ENCODE results near the gene LIPG. TPM values are rescaled to one million over a fixed set of nuclear protein-coding genes. Genes with fewer than 3 reads are reported as not detected.

The LIPG gene
- total RNA-seq, 4 donors from 2014 or later = 4.9 to 11.5 (median 6.9) TPM

DNA sequence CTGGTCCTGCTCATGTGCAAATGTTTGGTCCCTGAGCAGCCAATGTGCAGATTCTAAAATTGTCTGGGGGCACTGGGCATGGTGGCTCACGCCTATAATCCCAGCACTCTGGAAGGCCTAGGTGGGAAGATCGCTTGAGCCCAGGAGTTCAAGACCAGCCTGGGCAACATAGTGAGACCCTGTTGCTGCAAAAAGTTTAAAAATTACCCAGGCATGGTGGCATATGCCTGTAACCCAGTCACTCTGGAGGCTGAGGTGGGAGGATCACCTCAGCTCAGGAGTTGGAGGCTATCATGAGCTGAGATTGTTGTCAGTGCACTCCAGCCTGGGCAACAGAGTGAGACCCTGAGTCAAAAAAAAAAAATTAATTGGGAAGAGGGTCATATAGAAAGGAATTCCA is 5.1 kb downstream of the LIPG start:
- 50 to 95% methylated on average over 2 of the region's 2 CpGs for WGBS, 2 donors (ENCODE audit: low coverage in 1 of 2)
- intact Hi-C loops (cut with DNase I; ENCODE audit: low total_unique reads) (no loop called here), in situ Hi-C loops (cut with MboI; ENCODE audit: low pct_ligation_motif_present in 1 of 4, low pct_unique_long_range_greater_than_20kb in 1 of 4, low sequenced_read_pairs in 3 of 4) (loop anchor here (25.0 kb wide), 2 partner anchors 170 to 195 kb away; no protein-coding TSS in a partner anchor)
- no peak overlapping the region for H3K27ac ChIP-seq
- no peaks in the 10 kb centered on the region for H3K36me3 ChIP-seq
- H3K4me1 ChIP-seq = peaks cover 0 to 24% (median 11%) of the 10 kb centered on the region in 4 donors
- no peaks in the 10 kb centered on the region for H3K9me3 ChIP-seq
- peaks cover 7% of the 10 kb centered on the region for H3K27me3 ChIP-seq
- H3K4me3 ChIP-seq = no peak overlapping the region
- TF ChIP-seq POLR2AphosphoS5 (IDR thresholded peaks at IDR 0.05) (no peak), POLR2A (IDR thresholded peaks at IDR 0.05) (no peak), EP300 (IDR thresholded peaks at IDR 0.05; ENCODE audit: low read depth) (no peak)
- TF ChIP-seq, protein P1, sequence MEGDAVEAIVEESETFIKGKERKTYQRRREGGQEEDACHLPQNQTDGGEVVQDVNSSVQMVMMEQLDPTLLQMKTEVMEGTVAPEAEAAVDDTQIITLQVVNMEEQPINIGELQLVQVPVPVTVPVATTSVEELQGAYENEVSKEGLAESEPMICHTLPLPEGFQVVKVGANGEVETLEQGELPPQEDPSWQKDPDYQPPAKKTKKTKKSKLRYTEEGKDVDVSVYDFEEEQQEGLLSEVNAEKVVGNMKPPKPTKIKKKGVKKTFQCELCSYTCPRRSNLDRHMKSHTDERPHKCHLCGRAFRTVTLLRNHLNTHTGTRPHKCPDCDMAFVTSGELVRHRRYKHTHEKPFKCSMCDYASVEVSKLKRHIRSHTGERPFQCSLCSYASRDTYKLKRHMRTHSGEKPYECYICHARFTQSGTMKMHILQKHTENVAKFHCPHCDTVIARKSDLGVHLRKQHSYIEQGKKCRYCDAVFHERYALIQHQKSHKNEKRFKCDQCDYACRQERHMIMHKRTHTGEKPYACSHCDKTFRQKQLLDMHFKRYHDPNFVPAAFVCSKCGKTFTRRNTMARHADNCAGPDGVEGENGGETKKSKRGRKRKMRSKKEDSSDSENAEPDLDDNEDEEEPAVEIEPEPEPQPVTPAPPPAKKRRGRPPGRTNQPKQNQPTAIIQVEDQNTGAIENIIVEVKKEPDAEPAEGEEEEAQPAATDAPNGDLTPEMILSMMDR (IDR thresholded peaks at IDR 0.05) = no peak
- no peak for DNase-seq

GRCh38 chr18:49569724-49570123 is 7.9 kb downstream of the LIPG start:
- 75 to 91% methylated on average over 4 to 6 of the region's 6 CpGs for WGBS, 2 donors (ENCODE audit: low coverage in 1 of 2)
- H3K27ac ChIP-seq = no peak overlapping the region
- no peaks in the 10 kb centered on the region for H3K36me3 ChIP-seq
- TF ChIP-seq POLR2A (IDR thresholded peaks at IDR 0.05) (no peak), EP300 (IDR thresholded peaks at IDR 0.05; ENCODE audit: low read depth) (no peak), POLR2AphosphoS5 (IDR thresholded peaks at IDR 0.05) (no peak)
- TF ChIP-seq, protein P1 (IDR thresholded peaks at IDR 0.05) = no peak
- H3K4me1 ChIP-seq = no peaks in the 10 kb centered on the region
- no peaks in the 10 kb centered on the region for H3K9me3 ChIP-seq
- no peaks in the 10 kb centered on the region for H3K27me3 ChIP-seq
- intact Hi-C loops (cut with DNase I; ENCODE audit: low total_unique reads) = no loop called here
- DNase-seq = no peak
- in situ Hi-C loops (cut with MboI; ENCODE audit: low pct_ligation_motif_present in 1 of 4, low pct_unique_long_range_greater_than_20kb in 1 of 4, low sequenced_read_pairs in 3 of 4) = loop anchor here (25.0 kb wide), 2 partner anchors 168 to 193 kb away; no protein-coding TSS in a partner anchor
- H3K4me3 ChIP-seq = no peak overlapping the region

- Histone ChIP-seq H3K9me3 (no peaks in the 10 kb centered on the region), H3K27ac (no peak overlapping the region), H3K4me3 (no peak overlapping the region), H3K27me3 (no peaks in the 10 kb centered on the region), H3K36me3 (no peaks in the 10 kb centered on the region), H3K4me1 (no peaks in the 10 kb centered on the region)
- intact Hi-C loops (cut with DNase I; ENCODE audit: low total_unique reads) = no loop called here
- in situ Hi-C loops (cut with MboI; ENCODE audit: low pct_ligation_motif_present in 1 of 4, low pct_unique_long_range_greater_than_20kb in 1 of 4, low sequenced_read_pairs in 3 of 4) = loop anchor here (25.0 kb wide), 2 partner anchors 166 to 191 kb away; no protein-coding TSS in a partner anchor
- TF ChIP-seq EP300 (IDR thresholded peaks at IDR 0.05; ENCODE audit: low read depth) = no peak
- TF ChIP-seq POLR2AphosphoS5 (IDR thresholded peaks at IDR 0.05) = no peak
- TF ChIP-seq POLR2A (IDR thresholded peaks at IDR 0.05) = no peak
- TF ChIP-seq, protein P1 (IDR thresholded peaks at IDR 0.05) = no peak
- DNase-seq = no peak
- 80 to 97% methylated on average over 2 to 5 of the region's 5 CpGs for WGBS, 2 donors (ENCODE audit: low coverage in 1 of 2)
Measured at GRCh38 chr18:49570836-49571235, 9.0 kb downstream of the LIPG start.

- Histone ChIP-seq H3K27me3 (no peaks in the 10 kb centered on the region), H3K36me3 (no peaks in the 10 kb centered on the region), H3K4me1 (no peaks in the 10 kb centered on the region), H3K4me3 (no peak overlapping the region), H3K27ac (no peak overlapping the region), H3K9me3 (no peaks in the 10 kb centered on the region)
- no peak for DNase-seq
- in situ Hi-C loops (cut with MboI; ENCODE audit: low pct_ligation_motif_present in 1 of 4, low pct_unique_long_range_greater_than_20kb in 1 of 4, low sequenced_read_pairs in 3 of 4) (loop anchor here (25.0 kb wide), 2 partner anchors 165 to 190 kb away; no protein-coding TSS in a partner anchor), intact Hi-C loops (cut with DNase I; ENCODE audit: low total_unique reads) (no loop called here)
- TF ChIP-seq POLR2A (IDR thresholded peaks at IDR 0.05) (no peak), EP300 (IDR thresholded peaks at IDR 0.05; ENCODE audit: low read depth) (no peak), POLR2AphosphoS5 (IDR thresholded peaks at IDR 0.05) (no peak)
- TF ChIP-seq, protein P1 (IDR thresholded peaks at IDR 0.05) = no peak
- WGBS, 2 donors (ENCODE audit: low coverage in 1 of 2) = 80 to 100% methylated on average over 4 to 10 of the region's 11 CpGs
Measured at GRCh38 chr18:49572611-49573345, 10.9 kb downstream of the LIPG start.
